Duodenal mucosa (tissue), 2 donors: ENCODE results near the gene TTLL11.
"Not testable (repeated sequence)": the region's sequence is repeated elsewhere in the genome, so short reads cannot be mapped to it uniquely, and the experiment has no call there.

Source experiments
- H3K27ac ChIP-seq: one replicate; pipeline ENCODE4 v1.7.0; 2013; ENCODE audit warnings: low read depth, low read length
- H3K27me3 ChIP-seq, 2 donors: one replicate each; pipeline ENCODE4 v1.7.0; 2013; ENCODE audit warnings: low read length in 2 of 2, control low read depth in 1 of 2; ENCODE audit not compliant: insufficient read depth in 2 of 2, control insufficient read depth in 1 of 2
- H3K36me3 ChIP-seq, 2 donors: one replicate each; pipeline ENCODE4 v1.7.0; 2013; ENCODE audit warnings: low read length in 2 of 2, control low read depth in 1 of 2; ENCODE audit not compliant: insufficient read depth in 2 of 2, control insufficient read depth in 1 of 2
- H3K4me1 ChIP-seq, 2 donors: one replicate each; pipeline ENCODE4 v1.7.0; 2013; ENCODE audit warnings: low read length in 2 of 2, control low read depth in 1 of 2; ENCODE audit not compliant: insufficient read depth in 2 of 2, control insufficient read depth in 1 of 2
- H3K4me3 ChIP-seq, 2 donors: one replicate each; pipeline ENCODE4 v1.7.0; 2013; ENCODE audit warnings: low read length in 2 of 2, low read depth in 1 of 2
- H3K9ac ChIP-seq, 2 donors: one replicate each; pipeline ENCODE4 v1.7.0; 2013; ENCODE audit warnings: low read length in 2 of 2, low read depth in 1 of 2
- H3K9me3 ChIP-seq, 2 donors: one replicate each; pipeline ENCODE4 v1.7.0; 2013; ENCODE audit warnings: low read length in 2 of 2, control low read depth in 1 of 2; ENCODE audit not compliant: control insufficient read depth in 1 of 2

TTLL11 gene

GRCh38 chr9:121991307-121991661 is 101.8 kb downstream of the TTLL11 start:
- Histone ChIP-seq H3K27me3 (no peaks in the 10 kb centered on the region), H3K36me3 (peaks cover 4 to 6% of the 10 kb centered on the region in 2 donors), H3K4me3 (no peak overlapping the region), H3K9me3 (no peaks in the 10 kb centered on the region), H3K27ac (no peak overlapping the region), H3K9ac (no peak overlapping the region), H3K4me1 (no peaks in the 10 kb centered on the region)

GRCh38 chr9:121990600-121991306 is 102.4 kb downstream of the TTLL11 start:
- H3K27ac ChIP-seq: no peak overlapping the region
- H3K4me1 ChIP-seq: no peaks in the 10 kb centered on the region

GRCh38 chr9:121989010-121989409 is 104.1 kb downstream of the TTLL11 start:
- Histone ChIP-seq H3K9me3 (no peaks in the 10 kb centered on the region), H3K9ac (no peak overlapping the region), H3K4me1 (peaks cover 0 to 7% of the 10 kb centered on the region in 2 donors), H3K4me3 (no peak overlapping the region), H3K27ac (no peak overlapping the region), H3K36me3 (peaks cover 4 to 6% of the 10 kb centered on the region in 2 donors), H3K27me3 (no peaks in the 10 kb centered on the region)

More at GRCh38 chr9:121990600-121991306, 102.4 kb downstream of the TTLL11 start:
- Histone ChIP-seq H3K9ac (no peak overlapping the region), H3K36me3 (peaks cover 4 to 6% of the 10 kb centered on the region in 2 donors), H3K27me3 (no peaks in the 10 kb centered on the region), H3K9me3 (no peaks in the 10 kb centered on the region), H3K4me3 (no peak overlapping the region)

GRCh38 chr9:121987314-121987713 is 105.8 kb downstream of the TTLL11 start:
- H3K36me3 ChIP-seq: peaks cover 4 to 6% of the 10 kb centered on the region in 2 donors
- no peak overlapping the region for H3K27ac ChIP-seq
- no peaks in the 10 kb centered on the region for H3K9me3 ChIP-seq
- no peak overlapping the region for H3K4me3 ChIP-seq
- no peak overlapping the region for H3K9ac ChIP-seq
- H3K27me3 ChIP-seq: no peaks in the 10 kb centered on the region
- H3K4me1 ChIP-seq: peaks cover 0 to 11% of the 10 kb centered on the region in 2 donors

- Histone ChIP-seq H3K9me3 (peaks cover 0 to 5% of the 10 kb centered on the region in 2 donors), H3K4me1 (peaks cover 0 to 14% of the 10 kb centered on the region in 2 donors), H3K4me3 (no peak overlapping the region), H3K9ac (no peak overlapping the region), H3K27me3 (no peaks in the 10 kb centered on the region), H3K36me3 (peaks cover 4 to 6% of the 10 kb centered on the region in 2 donors), H3K27ac (no peak overlapping the region)
These were observed 107.2 kb downstream of the TTLL11 start for GRCh38 chr9:121985792-121986494.

GRCh38 chr9:121984726-121985402 is 108.2 kb downstream of the TTLL11 start:
- H3K9me3 ChIP-seq: peaks cover 0 to 5% of the 10 kb centered on the region in 2 donors
- H3K27me3 ChIP-seq: no peaks in the 10 kb centered on the region
- no peak overlapping the region for H3K9ac ChIP-seq
- H3K36me3 ChIP-seq: peaks cover 4 to 6% of the 10 kb centered on the region in 2 donors
- H3K4me3 ChIP-seq: no peak overlapping the region
- no peak overlapping the region for H3K27ac ChIP-seq
- H3K4me1 ChIP-seq: peaks cover 0 to 14% of the 10 kb centered on the region in 2 donors

GRCh38 chr9:121983736-121984135 is 109.4 kb downstream of the TTLL11 start:
- no peak overlapping the region for H3K27ac ChIP-seq
- no peak overlapping the region for H3K9ac ChIP-seq
- peaks cover 0 to 5% of the 10 kb centered on the region in 2 donors for H3K9me3 ChIP-seq
- peaks cover 0 to 14% of the 10 kb centered on the region in 2 donors for H3K4me1 ChIP-seq
- no peak overlapping the region for H3K4me3 ChIP-seq
- H3K36me3 ChIP-seq: peaks cover 0 to under 1% of the 10 kb centered on the region in 2 donors
- H3K27me3 ChIP-seq: no peaks in the 10 kb centered on the region

- Histone ChIP-seq H3K9ac (no peak overlapping the region), H3K27ac (no peak overlapping the region), H3K4me1 (peaks cover 0 to 14% of the 10 kb centered on the region in 2 donors), H3K27me3 (no peaks in the 10 kb centered on the region), H3K36me3 (no peaks in the 10 kb centered on the region), H3K9me3 (peaks cover 0 to 5% of the 10 kb centered on the region in 2 donors), H3K4me3 (no peak overlapping the region)
These were observed 111.8 kb downstream of the TTLL11 start for GRCh38 chr9:121981118-121981883.

GRCh38 chr9:121980665-121981064 is 112.4 kb downstream of the TTLL11 start:
- H3K27me3 ChIP-seq, H3K27ac ChIP-seq, H3K4me3 ChIP-seq, H3K9ac ChIP-seq, H3K9me3 ChIP-seq, H3K36me3 ChIP-seq: not testable (repeated sequence)
- H3K4me1 ChIP-seq: peaks cover 1 to 19% of the 10 kb centered on the region in 2 donors
